HG03439 (cell line): ENCODE measurements around the gene ANO6.
A peak's percentile ranks its signal among the peaks of the same experiment; 100 is the strongest.

ENCODE experiments used
- ATAC-seq: cut with Tn5 transposase; IDR thresholded peaks from one replicate; pipeline ENCODE4 v1.9.1; 2021; ENCODE audit warnings: mild to moderate bottlenecking, moderate library complexity; ENCODE audit not compliant: unreplicated experiment

Gene ANO6

DNA sequence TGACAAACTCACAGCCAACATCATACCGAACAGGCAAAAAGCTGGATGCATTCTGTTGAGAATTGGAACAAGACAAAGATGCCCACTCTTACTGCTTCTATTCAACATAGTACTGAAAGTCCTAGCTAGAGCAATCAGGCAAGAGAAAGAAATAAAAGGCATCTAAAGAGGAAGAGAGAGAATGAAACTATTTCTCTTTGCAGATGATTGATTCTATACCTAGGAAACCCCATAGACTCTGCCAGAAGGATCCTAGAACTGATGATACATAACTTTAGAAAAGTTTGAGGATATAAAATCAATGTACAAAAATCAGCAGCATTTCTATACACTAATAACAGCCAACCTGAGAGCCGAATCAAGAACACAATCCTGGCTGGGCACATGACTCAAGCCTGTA lies 6.1 kb upstream of the ANO6 start:
- no peak for ATAC-seq

GRCh38 chr12:45212064-45212463 lies 3.8 kb upstream of the ANO6 start:
- ATAC-seq: no peak

DNA sequence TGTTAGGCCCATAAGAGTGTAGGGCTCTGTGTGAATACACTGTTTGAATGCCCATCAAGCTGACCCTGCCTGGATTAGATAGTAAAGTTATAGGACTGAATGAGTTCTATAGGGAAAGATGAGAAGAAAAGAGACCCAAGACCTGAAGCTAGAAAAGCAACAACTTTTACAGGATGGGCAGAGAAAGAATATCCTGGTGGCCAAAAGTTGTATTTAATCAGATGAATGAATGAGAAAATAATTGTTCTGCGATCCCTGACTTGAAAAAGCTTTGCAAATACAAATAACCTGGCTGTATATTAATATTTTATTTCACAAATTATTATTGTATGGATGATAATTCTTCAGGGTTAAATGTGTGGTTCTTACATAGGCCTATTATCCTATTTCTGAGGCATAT lies 2.8 kb upstream of the ANO6 start:
- no peak for ATAC-seq

DNA sequence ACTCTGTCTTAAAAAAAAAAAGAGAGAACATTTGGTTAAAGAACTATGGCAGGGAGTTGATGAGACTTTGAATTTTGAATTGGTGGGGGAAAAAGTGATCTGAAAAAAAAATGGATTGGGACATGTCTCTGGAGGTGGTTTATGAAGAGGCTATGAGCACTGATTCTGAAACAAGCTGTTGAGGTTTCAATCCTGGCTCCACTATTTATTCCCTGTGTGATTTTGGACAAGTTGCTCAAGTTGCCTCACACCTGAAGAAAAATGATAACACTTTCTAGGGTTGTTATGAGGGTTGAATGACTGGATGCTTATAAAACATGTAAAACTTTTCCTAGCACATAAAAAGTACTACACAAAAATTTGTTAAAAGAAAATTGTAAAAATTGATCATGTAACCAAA lies 1.8 kb upstream of the ANO6 start:
- ATAC-seq: no peak

DNA sequence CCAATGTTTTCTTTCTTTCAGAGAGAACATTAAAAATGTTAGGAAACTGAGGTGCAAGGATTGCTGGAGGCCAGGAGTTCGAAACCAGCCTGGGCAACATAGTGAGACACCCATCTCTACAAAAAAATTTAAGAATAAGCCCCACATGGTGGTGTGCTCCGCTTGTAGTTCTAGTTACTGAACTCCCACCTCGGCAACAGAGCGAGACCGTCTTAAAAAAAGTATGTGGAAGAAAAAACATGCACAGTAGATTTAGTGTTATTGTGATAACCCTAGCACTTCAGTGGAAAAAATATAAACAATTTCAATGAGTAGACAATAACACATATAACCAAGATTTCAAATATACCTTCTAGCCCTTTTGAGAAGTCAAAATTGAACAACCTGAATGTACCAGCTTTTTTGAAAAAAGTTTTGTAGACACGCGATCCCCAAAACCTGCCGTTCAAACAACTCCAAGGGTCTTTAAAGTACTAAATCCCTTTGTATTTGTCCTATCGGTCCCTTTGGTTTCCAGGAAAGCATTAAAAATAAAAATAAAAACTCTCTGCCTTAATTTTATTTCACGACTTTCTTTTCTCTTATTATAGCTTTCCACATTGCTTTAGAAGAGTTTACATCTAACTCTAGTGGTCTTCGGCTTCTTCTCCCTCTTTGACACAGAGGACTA lies 1.0 kb upstream of the ANO6 start:
- no peak for ATAC-seq

GRCh38 chr12:45216230-45216982 lies 511 bp downstream of the ANO6 start:
- ATAC-seq: peak; percentile 43

DNA sequence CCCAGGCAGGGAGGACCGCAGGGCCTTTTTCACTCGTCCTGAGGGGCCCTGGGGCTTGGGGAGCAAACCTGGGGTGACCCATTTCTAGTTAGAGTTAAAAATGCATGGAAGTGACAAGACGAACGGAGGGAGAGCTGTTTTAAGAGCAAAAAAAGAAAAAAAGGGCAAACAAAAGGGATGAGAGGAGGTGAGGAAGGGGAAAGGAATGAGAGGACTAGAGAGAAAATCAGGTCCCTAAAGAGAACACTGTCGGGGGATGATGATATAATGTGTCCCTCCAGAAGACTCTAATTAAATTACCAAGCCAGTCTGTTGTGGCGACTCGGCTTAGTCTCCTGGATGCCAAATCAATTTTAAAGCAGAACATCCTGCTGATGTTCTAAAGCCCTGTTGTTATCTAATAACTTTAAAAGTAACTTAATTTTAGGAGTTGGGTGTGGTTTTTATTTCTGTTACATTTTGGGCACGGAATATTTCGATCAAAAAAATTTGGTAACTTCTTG lies 1.1 kb downstream of the ANO6 start:
- no peak for ATAC-seq

DNA sequence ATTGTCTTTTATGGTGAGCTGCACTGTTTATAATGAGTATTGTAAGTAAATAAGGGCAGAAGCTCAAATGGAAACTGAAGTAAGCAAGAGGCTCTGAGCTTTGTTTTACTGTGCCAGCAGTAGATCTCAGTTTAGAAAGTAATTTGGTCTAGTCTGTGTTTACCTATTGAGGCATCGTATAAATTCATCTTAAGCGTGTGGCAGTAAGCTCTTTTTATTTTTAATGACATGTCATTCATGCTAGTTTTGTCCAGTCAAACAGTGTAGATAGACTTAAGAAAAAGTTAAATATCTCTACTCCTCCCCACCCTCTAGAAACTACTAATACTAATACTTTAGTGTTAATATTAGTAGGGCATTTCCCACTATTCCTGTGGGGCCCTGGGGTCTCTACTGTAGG lies 2.0 kb downstream of the ANO6 start:
- ATAC-seq: no peak

DNA sequence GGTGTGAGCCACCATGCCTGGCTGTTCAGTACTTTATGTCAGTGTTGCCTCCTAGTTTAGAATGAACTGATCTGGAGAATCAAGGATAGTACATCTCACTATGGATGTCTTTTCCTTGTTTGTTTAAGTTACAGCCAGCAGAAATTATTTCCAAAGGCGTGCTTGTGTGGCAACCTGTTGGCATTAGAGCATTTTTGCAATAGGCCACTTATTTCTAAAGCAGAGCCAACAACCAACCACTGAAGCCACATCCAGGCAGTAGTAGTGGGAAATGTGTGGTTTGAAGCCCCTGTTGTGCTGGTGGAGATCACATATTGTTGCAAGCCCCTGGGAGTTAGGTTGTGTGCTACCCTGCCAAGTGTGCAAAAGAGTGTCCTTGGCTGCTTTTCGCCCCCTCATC lies 3.7 kb downstream of the ANO6 start:
- no peak for ATAC-seq

- ATAC-seq: no peak
Measured at GRCh38 chr12:45220363-45220931, 4.6 kb downstream of the ANO6 start.

DNA sequence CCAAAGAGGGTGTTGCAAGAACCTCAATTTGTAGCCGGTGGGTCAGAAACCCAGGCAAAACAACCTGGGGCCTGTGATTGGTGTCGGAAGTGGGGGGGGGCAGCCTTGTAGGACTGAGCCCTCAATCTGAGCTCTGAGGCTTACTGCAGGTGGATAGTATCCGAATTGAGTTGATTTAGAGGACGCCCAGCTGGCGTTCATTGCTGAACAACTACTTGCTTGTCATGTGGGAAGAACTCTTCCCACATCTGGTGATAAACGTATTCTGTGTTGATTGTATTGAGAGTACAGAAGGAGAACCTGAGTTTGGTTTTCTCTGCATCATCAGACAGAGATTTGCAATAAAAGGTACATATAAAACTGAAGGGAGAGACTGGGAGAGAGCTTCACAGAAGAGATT lies 5.1 kb downstream of the ANO6 start:
- no peak for ATAC-seq

DNA sequence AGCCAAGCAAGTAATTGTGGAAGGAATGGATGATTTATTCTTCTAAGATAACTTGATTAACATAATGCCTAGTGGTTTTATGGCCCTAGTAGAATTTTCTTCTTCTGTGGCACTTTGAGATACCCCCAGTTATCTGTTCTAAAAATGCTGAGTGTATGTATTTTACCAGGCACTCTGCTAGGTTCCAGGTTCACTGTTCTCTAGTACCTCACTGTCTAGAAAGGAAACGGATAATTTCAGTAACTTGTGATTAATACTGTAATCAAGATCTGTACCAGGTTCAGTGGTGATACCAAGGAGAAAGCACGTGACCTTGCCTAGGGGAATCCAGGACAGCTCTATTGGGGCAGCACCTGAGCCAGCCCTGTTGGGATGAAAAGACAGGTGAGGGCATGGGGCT lies 8.0 kb downstream of the ANO6 start:
- no peak for ATAC-seq

DNA sequence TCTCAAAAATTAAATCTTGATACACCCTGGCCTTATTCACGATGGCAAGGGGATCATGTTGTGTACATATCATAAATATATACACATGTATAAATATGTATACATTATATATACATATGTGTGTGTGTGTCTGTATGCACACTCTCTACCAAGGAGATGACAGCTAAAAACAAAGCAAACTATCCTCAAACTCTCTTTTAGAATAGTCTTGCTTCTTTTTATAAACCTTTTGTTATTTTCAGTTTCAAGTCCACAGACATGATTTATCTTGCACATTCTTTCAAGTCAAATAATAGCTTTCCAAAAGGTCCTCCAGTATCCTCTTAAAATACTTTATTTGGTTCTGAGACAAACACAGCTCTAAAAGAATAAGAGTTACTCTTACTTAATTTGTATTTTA lies 8.4 kb downstream of the ANO6 start:
- no peak for ATAC-seq

GRCh38 chr12:45226021-45226420 lies 10.1 kb downstream of the ANO6 start:
- no peak for ATAC-seq

DNA sequence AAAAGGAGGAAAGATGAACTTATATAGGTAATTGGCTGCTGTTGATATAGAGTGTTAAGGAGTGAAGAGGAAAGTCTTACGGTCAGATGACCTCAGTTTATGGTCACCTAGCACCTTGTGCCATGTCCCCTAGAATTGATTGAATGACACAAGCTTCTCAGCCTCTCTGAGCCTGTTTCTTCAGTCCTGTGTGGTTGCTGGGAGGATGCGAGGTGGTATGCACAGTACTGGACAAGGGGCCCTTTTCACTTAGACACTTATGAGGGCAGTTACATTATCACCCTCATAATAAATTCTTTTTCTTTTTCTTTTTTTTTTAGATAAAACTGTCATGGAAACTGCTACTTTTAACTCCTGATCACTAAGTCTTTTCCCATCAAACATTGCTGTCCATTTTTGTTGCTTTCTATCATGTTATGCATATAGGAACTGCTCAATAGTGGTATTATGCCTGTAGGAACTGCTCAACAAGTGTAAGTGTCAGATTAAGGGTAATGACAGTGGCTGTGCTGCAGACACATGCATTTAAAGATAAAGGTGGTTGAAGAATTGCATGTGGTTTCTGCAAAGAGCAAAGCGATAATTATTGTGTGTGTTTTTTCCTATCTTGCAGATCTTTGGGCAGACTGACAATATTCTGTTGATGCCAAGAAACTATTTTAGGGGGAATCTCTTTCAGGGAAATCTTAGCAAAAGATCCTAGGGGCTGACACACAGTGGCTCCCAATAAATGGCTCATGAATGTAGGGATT lies 11.6 kb downstream of the ANO6 start:
- ATAC-seq: no peak

- ATAC-seq: no peak
Measured at GRCh38 chr12:45231515-45232145, 15.7 kb downstream of the ANO6 start.

DNA sequence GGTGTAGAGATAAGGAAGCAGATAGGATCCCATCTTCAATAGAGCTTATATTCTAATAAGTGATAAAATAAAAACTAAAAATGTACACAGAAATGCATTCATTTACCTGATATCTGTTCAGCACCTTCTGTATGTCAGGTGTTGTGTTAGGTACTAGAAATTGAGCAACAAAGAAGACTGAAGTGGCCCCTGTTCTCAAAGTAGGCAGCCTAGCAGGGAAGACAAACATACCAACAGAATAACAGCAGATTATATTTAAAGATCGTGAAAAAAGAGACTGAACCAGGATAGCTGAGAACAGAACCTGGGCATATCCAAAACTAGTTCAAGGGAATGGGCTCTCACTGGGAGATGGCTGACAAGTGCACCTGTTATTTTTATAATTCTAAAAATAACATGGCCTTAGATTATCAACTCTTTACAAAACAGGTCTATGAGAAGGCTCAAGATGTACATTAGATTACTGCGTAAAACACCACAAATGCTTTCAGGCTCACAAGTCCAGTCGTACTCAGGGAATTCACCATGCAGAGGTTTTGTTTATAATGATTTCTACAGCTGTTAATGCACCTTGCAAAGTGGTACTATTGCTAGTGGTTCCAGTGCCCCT lies 16.4 kb downstream of the ANO6 start:
- ATAC-seq: no peak

- peak; percentile 57 for ATAC-seq
Measured at GRCh38 chr12:45232756-45233372, 17.0 kb downstream of the ANO6 start.

GRCh38 chr12:45234139-45234865 lies 18.4 kb downstream of the ANO6 start:
- no peak for ATAC-seq
